Lower leg skin (tissue), 4 donors: Measurements from ENCODE around the gene AGMO. TPM values are rescaled to one million over a fixed set of nuclear protein-coding genes. Genes with fewer than 3 reads are reported as not detected.

ENCODE experiments used
- DNase-seq, 2 donors: peaks; one replicate each; pipeline ENCODE4 v3.0.0-alpha.2; 2019; ENCODE audit warnings: low spot score in 2 of 2
- H3K4me3 ChIP-seq: fragments of 200-600 bp; sonication (generic); 2 replicates; pipeline ENCODE4 v1.5.1; 2017; ENCODE audit warnings: mild to moderate bottlenecking, low read depth; ENCODE audit not compliant: poor library complexity, severe bottlenecking
- POLR2A ChIP-seq, 2 donors: fragments of 450-650 bp; IDR thresholded peaks; one replicate each; pipeline ENCODE4 v1.6.1; 2016 to 2017; ENCODE audit warnings: antibody characterized with exemption in 2 of 2, mild to moderate bottlenecking in 1 of 2, moderate library complexity in 1 of 2
- WGBS, 2 donors: methylation state at CpG; one replicate each; pipeline ENCODE4 v1.1.5; 2018; 5-methylcytosine and 5-hydroxymethylcytosine counted together
- intact Hi-C: fragments of 100-400 bp; cut with DNase I; formaldehyde crosslinking; loops from one replicate; pipeline ENCODE4 v1.15.0; 2023; ENCODE audit warnings: low total_unique reads
- total RNA-seq, 4 donors: library from RNA; depleted of rRNA; stranded (reverse); fragments of >200 nt; gene quantifications; one replicate each; pipeline ENCODE4 v1.1.0, GENCODE V29; 2016
- TF ChIP-seq, protein P1 (sequence below), 3 donors: fragments of 450-650 bp; IDR thresholded peaks; one replicate each; pipeline ENCODE4 v1.5.1; 2016; ENCODE audit warnings: antibody characterized with exemption in 3 of 3, mild to moderate bottlenecking in 3 of 3, moderate library complexity in 2 of 3

AGMO gene
- total RNA-seq, 4 donors from 2014 or later = 0.15 to 0.58 (median 0.22) TPM; not detected in 1

DNA sequence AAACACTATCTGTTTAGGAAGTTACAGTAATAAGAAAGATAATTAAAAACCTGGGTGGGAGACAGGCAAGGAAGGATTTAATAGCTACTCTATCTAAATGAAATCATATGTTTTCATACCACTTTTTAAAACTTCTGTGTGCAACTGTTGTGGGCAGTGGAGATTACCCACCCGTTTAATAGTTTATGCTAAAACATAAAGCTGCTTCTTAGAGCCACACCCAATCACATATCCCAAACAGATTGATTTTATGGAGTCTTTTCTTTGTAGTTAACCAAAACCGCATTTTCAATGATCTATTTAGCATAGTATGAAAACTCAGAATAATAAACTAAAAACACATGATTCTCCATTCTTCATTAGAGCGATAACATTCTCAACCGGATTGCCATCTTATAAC, 304.1 kb downstream of the AGMO start:
- no peak for TF ChIP-seq POLR2A (IDR thresholded peaks at IDR 0.05)
- TF ChIP-seq, protein P1, sequence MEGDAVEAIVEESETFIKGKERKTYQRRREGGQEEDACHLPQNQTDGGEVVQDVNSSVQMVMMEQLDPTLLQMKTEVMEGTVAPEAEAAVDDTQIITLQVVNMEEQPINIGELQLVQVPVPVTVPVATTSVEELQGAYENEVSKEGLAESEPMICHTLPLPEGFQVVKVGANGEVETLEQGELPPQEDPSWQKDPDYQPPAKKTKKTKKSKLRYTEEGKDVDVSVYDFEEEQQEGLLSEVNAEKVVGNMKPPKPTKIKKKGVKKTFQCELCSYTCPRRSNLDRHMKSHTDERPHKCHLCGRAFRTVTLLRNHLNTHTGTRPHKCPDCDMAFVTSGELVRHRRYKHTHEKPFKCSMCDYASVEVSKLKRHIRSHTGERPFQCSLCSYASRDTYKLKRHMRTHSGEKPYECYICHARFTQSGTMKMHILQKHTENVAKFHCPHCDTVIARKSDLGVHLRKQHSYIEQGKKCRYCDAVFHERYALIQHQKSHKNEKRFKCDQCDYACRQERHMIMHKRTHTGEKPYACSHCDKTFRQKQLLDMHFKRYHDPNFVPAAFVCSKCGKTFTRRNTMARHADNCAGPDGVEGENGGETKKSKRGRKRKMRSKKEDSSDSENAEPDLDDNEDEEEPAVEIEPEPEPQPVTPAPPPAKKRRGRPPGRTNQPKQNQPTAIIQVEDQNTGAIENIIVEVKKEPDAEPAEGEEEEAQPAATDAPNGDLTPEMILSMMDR (IDR thresholded peaks at IDR 0.05) = no peak
- no peak overlapping the region for H3K4me3 ChIP-seq
- intact Hi-C loops = no loop called here
- WGBS, 2 donors = 58 to 68% methylated on average over 4 of the region's 4 CpGs
- DNase-seq = no peak

DNA sequence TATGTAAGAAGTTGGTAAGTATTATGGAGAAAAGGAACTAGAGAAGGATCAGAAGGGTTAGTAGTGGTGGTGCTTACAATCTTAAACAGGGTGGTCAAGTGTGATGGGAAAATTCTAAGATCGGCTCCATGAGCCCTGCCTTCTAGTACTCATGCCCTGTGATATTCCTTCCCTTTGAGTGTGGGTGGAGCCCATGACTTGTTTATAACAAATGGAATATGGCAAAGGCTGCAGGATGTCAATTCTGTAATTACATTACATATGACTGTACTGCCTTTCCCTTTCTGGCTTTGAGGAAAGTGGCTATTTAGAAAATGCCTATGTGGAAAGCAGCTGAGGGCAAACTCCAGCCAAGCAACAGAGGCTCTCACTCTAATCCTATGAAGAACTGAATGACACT, 309.6 kb downstream of the AGMO start:
- intact Hi-C loops = no loop called here
- 91 to 100% methylated on average over 1 of the region's 1 CpG for WGBS, 2 donors
- no peak overlapping the region for H3K4me3 ChIP-seq
- DNase-seq = no peak
- TF ChIP-seq, protein P1 (IDR thresholded peaks at IDR 0.05) = no peak
- no peak for TF ChIP-seq POLR2A (IDR thresholded peaks at IDR 0.05)

DNA sequence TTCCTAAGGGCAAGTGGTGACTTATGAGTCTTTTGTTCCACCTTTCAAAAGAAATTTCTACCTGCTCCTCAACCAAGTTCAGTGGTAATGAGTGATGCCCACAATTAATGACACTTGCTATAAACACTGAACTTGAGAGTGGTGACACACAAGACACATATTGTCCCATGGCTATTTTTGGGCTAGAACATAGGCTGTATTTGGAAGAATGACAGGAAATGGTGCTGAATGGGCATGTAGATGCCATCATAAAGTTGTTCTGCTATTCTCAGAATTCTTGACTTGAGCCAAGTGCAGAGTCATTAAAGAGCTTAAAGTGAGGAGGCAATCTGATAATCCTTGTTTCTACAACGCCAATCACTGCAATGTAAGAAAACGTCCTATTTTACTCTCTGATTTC, 313.3 kb downstream of the AGMO start:
- WGBS, 2 donors = 61 to 65% methylated on average over 2 of the region's 2 CpGs
- H3K4me3 ChIP-seq = no peak overlapping the region
- no peak for TF ChIP-seq POLR2A (IDR thresholded peaks at IDR 0.05)
- TF ChIP-seq, protein P1 (IDR thresholded peaks at IDR 0.05) = no peak
- DNase-seq = no peak
- intact Hi-C loops = no loop called here

DNA sequence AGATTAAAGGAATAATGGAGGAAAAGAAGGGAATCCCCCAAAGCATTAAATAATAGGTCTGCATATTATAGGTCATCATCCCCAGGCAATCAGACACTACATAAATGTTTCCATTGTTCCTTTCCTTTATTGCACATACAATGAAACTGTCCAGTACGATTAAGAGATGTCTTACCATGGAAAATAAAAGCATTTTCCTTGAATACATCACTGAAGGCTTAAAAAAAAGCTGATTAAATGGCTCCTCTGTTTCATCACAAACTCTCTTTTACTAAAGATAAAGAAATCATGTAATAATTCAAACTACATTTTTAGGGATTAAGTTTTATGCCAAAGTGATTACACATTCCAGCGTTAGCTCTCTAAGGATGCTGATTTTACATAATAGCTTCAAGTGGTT, 316.0 kb downstream of the AGMO start:
- 58 to 64% methylated on average over 2 of the region's 2 CpGs for WGBS, 2 donors
- DNase-seq = no peak
- intact Hi-C loops = no loop called here

DNA sequence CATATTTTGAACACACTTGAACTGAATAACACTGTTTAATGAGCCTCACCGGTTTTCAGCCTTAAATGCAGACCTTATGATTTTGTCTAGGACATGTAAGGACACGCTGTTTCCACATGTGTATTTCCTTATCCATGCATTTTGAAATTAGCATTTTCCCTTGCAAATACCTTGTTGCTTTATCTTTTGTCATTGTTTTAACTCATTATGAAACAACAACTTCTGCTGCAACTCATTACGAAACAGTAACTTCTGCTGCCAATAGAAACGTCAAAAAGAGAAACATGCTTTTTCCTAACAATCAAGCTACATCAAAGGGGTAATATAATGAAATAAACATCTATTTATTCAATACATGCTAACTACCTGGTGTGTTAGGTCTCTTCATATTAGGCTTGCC, 322.0 kb downstream of the AGMO start:
- intact Hi-C loops = no loop called here
- TF ChIP-seq, protein P1 (IDR thresholded peaks at IDR 0.05) = no peak
- TF ChIP-seq POLR2A (IDR thresholded peaks at IDR 0.05) = no peak
- 49 to 52% methylated on average over 4 of the region's 4 CpGs for WGBS, 2 donors
- DNase-seq = no peak
- H3K4me3 ChIP-seq = no peak overlapping the region

More for the DNA sequence above, 316.0 kb downstream of the AGMO start:
- TF ChIP-seq POLR2A (IDR thresholded peaks at IDR 0.05) = no peak
- TF ChIP-seq, protein P1 (IDR thresholded peaks at IDR 0.05) = no peak
- no peak overlapping the region for H3K4me3 ChIP-seq

DNA sequence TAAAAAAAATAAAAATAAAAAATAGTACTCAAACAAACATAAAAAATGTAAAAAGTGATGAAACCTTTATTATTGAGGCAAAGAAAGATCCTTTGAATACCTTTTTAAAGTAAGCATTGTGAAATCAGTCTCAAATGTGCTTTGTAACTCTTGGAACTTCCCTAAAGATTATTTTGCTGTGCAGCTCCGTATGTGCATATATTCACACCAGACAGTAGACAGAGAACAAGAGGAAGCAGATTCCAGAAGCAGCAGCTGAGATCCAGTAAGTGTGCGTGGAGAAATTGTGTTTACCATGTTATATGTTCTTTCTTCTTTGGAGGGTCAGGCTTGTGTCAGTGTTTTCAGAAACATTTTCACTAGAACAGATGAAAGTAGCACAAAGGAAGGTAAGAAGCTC, 324.9 kb downstream of the AGMO start:
- DNase-seq = no peak
- WGBS, 2 donors = 52 to 64% methylated on average over 2 of the region's 2 CpGs
- TF ChIP-seq, protein P1 (IDR thresholded peaks at IDR 0.05) = no peak
- TF ChIP-seq POLR2A (IDR thresholded peaks at IDR 0.05) = no peak
- intact Hi-C loops = no loop called here
- no peak overlapping the region for H3K4me3 ChIP-seq
